Suprapubic skin (tissue), 3 donors: ENCODE results near the gene RPL19.

ENCODE experiments used
- CTCF ChIP-seq, 2 donors: fragments of 200-600 bp in 1 of 2; fragments of 450-650 bp in 1 of 2; sonication (generic) in 1 of 2; IDR thresholded peaks; one replicate each; pipeline ENCODE4 v1.5.1; 2016 to 2019; ENCODE audit warnings: antibody characterized with exemption in 2 of 2, mild to moderate bottlenecking in 1 of 2, moderate library complexity in 1 of 2
- POLR2AphosphoS5 ChIP-seq, 3 donors: sonication (generic); formaldehyde crosslinking; IDR thresholded peaks; one replicate each; pipeline ENCODE4 v1.6.1; 2017; ENCODE audit warnings: antibody characterized with exemption in 3 of 3

GRCh38 chr17:39223907-39224777 is 24.1 kb downstream of the RPL19 start:
- no peak for TF ChIP-seq CTCF (IDR thresholded peaks at IDR 0.05)
- no peak for TF ChIP-seq POLR2AphosphoS5 (IDR thresholded peaks at IDR 0.05)
